Activated CD8-positive, alpha-beta memory T cell treated with anti-CD3 and anti-CD28 coated beads for 4 hours (primary cell): ENCODE results near the gene BLOC1S2.
A peak's percentile ranks its signal among the peaks of the same experiment; 100 is the strongest.
"Not testable (repeated sequence)": the region's sequence is repeated elsewhere in the genome, so short reads cannot be mapped to it uniquely, and the experiment has no call there.

Experiments used
- DNase-seq, 2 donors: peaks; one replicate each; pipeline ENCODE4 v3.0.0-alpha.2; 2020; ENCODE audit warnings: low read depth in 2 of 2

The BLOC1S2 gene

GRCh38 chr10:100286051-100287033 is at the start of gene BLOC1S2:
Gene BLOC1S2 (minus strand): TSS chr10:100286680. CDS start chr10:100286659, 21 bp downstream.
- peak; percentile 70 to 72 for DNase-seq

GRCh38 chr10:100334762-100335161 is 48.3 kb upstream of the BLOC1S2 start:
- no peak for DNase-seq

GRCh38 chr10:100333661-100334440 is 47.4 kb upstream of the BLOC1S2 start:
- DNase-seq, result no peak

DNA sequence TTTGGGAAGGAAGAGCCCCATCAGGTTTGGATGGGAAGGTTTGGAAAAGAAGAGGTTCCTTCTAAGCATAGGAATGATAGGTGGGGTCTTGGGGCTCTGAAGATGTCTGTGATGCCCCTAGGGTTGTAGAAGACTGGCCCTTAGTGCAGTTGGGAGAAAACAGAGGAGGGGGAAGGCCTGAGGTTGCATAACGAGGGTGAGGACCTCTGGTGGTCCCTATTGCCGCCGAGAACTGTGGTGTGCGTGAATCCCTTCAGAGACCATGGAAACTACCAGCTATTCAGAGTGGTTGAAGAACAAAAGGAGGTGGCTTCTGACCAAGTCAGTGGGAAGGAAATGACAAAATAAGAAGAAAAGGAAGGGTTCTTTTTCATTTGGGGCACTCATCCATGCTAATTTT is 46.6 kb upstream of the BLOC1S2 start:
- DNase-seq, result no peak

DNA sequence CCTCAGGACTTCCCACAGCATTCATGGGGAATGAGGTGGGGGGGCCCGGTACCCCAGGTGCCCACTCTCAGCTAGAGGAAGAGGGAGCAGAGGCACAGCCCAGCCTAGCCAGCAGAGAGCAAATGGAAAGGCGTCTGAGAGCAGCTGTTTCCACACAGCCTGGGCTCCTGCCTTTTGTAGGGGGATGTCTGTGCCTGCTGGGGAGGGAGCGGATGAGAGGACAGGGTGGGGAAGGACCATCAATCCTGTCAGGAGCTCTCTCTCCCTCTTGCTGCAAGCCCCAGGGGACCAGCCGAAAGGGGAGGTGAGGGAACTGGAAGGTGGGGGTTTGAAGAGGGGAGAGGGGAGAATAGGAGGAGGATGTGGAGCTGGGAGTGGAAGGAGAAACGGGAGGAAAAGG is 43.6 kb upstream of the BLOC1S2 start, which contains the start of gene PKD2L1:
PKD2L1 (minus strand) TSS at position 150 of the 400 bp plus-strand sequence; CDS start at position 25, 125 bp downstream.
- DNase-seq, result no peak

DNA sequence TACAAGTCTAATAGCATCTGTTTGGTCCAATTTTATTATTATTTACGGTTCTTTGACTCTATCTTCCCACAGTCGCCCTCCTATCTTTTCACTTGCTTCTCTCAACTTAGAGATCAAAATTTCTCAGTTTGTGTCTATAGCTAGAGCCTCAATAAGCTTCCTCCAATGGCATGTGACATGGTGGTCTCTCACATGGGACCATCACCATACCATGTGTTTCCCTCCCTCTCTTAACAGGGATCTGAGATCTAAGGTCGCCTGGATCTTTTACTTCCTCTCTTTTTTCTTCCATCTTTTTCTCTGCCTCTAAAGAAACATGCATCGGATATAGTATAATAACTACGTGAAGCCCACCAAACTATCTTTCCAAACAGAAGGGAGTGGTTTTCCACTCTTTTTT is 41.7 kb upstream of the BLOC1S2 start:
- DNase-seq, result no peak

GRCh38 chr10:100327718-100328009 is 41.2 kb upstream of the BLOC1S2 start:
- no peak for DNase-seq

- DNase-seq, result no peak
Measured at GRCh38 chr10:100327007-100327717, 40.7 kb upstream of the BLOC1S2 start.

GRCh38 chr10:100325158-100325557 is 38.7 kb upstream of the BLOC1S2 start:
- no peak for DNase-seq

DNA sequence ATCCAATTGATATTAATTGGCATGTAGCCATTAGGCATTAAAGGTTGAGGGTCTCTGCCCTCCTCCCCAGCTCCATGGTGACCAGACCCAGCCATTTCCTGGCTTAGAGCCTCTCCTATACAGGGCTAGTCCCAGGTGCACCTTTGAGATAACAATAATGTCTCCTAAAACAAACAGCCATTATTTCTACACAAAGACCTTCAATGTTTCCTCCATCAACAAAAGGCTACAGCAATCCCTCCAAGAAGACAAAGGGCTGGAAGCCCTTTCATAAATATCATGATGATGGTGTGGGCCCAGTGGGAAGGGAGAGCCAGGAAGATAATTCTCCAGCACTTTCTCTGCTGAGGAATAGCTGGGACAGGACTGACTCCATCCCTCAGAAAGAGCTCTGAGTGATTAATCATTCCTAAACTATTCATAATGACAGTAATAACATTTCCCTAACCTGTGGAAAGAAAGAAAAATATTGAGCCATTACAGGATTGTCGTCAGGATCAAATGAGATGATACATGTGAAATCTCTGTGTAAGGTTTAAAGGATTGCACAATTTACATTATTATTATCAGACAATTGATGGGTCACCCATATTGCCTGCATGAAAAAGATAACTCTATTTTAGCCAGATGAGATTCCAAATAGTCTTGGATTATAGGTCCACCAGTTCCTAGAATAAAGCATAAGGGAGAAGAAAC is 33.4 kb upstream of the BLOC1S2 start:
- no peak for DNase-seq

DNA sequence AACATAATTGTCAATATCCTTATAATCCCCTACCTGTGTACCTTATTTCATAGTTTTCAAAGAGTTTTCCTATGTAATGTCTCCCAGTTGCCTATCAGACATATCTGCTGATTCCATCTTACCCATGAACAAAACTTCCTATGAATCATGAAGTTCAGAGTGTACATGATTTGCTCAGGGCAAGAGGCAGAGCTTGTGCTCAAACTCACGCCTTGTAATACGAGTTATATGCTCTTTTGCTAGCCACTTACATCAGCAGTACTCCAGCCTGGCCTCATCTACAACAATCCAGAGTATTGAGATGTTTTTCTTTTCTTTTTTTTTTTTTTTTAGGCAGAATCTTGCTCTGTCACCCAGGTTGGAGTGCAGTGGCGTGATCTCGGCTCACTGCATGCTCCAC is 31.7 kb upstream of the BLOC1S2 start:
- no peak for DNase-seq

DNA sequence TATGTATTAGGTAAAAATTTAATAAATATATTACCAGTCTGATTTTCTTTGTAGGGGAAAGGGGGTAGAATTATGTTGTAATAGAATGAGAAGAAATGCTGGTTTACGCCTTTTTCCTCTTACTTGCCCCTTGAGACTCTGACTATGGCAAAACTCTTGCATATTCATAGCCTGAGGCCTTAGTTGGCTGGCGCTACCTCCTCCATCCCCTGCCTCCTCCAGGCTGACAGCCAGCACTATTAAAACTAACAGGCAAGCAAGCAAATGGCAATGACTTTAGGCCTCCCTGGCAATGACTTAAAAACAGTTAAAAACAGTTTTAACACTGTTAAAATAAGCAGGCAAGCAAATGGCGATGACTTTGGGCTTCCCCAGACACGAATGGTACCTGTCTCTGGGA is 29.1 kb upstream of the BLOC1S2 start:
- no peak for DNase-seq

GRCh38 chr10:100311298-100311697 is 24.8 kb upstream of the BLOC1S2 start:
- DNase-seq, result no peak

DNA sequence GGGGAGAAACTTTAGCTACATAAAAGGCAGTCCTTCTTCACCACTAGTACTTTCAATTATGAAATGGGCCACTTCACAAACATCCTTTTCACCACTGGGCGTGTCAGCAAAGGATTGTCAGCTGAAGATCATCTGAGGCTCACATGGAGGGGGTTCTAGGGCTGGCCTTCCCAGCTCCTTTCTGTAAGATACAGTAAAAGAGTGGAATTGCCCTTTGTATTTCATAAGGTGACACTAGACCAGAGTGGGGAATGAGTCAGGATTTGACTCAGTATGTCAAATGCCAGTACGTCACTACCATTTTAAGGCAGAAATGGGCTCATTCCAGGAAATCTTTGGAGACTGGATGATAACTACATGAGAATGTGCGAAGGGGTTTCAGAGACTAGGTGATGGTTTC is 21.2 kb upstream of the BLOC1S2 start:
- no peak for DNase-seq

- no peak for DNase-seq
Measured at GRCh38 chr10:100306861-100307260, 20.4 kb upstream of the BLOC1S2 start.

GRCh38 chr10:100304414-100304813 is 17.9 kb upstream of the BLOC1S2 start:
- no peak for DNase-seq

- no peak for DNase-seq
Measured at GRCh38 chr10:100303724-100304319, 17.3 kb upstream of the BLOC1S2 start.

DNA sequence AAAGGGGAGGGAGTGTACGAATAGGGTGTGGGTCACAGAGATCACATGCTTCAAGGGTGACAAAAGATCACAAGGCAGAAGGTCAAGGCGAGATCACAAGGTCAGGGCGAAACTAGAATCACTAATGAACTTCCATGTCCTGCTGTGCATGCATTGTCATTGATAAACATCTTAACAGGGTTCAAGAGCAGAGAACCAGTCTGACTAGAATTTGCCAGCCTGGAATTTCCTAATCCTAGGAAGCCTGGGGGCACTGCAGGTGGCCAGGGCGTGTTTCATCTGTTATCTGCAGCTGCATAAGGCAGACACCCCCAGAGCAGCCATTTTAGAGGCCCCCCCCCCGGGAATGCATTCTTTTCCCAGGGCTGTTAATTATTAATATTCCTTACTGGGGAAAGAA is 14.6 kb upstream of the BLOC1S2 start:
- DNase-seq, result not testable (repeated sequence)

GRCh38 chr10:100297242-100297641 is 10.8 kb upstream of the BLOC1S2 start:
- no peak for DNase-seq

- DNase-seq, result no peak
Measured at GRCh38 chr10:100293066-100293465, 6.6 kb upstream of the BLOC1S2 start.

DNA sequence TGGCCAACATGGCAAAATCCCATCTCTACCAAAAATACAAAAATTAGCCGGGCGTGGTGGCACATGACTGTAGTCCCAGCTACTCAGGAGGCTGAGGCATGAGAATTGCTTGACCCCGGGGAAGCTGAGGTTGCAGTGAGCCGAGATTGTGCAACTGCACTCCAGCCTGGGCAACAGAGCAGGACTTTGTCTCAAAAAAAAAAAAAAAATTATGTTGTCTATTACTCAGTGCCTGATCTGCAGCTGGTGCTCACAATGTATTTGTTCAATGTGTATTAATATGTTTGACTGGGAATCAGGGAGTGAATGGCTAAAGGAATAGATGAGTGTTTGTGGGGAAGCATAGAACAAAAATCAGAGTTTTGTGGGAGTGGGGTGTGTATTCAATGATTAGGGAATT is 5.8 kb upstream of the BLOC1S2 start:
- not testable (repeated sequence) for DNase-seq
